Progenitor cell of endocrine pancreas (in vitro differentiated cells): ENCODE data around the gene SNCAIP. TPM values are rescaled to one million over a fixed set of nuclear protein-coding genes. Genes with fewer than 3 reads are reported as not detected.

Source experiments
- DNase-seq: peaks from one replicate; pipeline ENCODE4 v3.0.0; 2021; ENCODE audit warnings: low spot score; ENCODE audit not compliant: unreplicated experiment
- H3K27ac Mint-ChIP-seq: 2 replicates; pipeline ENCODE4 v1.8.0; 2021; ENCODE audit warnings: mild to moderate bottlenecking, moderate library complexity, mixed read lengths
- H3K27me3 Mint-ChIP-seq: 2 replicates; pipeline ENCODE4 v1.8.0; 2021; ENCODE audit warnings: mixed read lengths
- H3K36me3 Mint-ChIP-seq: 2 replicates; pipeline ENCODE4 v1.8.0; 2022; ENCODE audit warnings: mixed read lengths; ENCODE audit not compliant: insufficient read depth
- H3K4me1 Mint-ChIP-seq: 2 replicates; pipeline ENCODE4 v1.8.0; 2021; ENCODE audit warnings: low read depth, mixed read lengths
- H3K4me3 Mint-ChIP-seq: 2 replicates; pipeline ENCODE4 v1.8.0; 2021; ENCODE audit warnings: low read depth, mild to moderate bottlenecking, moderate library complexity, mixed read lengths
- H3K9me3 Mint-ChIP-seq: 2 replicates; pipeline ENCODE4 v1.8.0; 2021; ENCODE audit warnings: low read depth, mixed read lengths
- CTCF ChIP-seq: fragments of 200-600 bp; sonication (generic); IDR thresholded peaks from one replicate; pipeline ENCODE4 v1.5.0; 2021; ENCODE audit warnings: antibody characterized with exemption, mild to moderate bottlenecking; ENCODE audit not compliant: unreplicated experiment
- total RNA-seq: library from RNA; stranded (reverse); gene quantifications from 2 replicates; pipeline ENCODE4 v1.2.1, GENCODE V29; 2021

SNCAIP gene
- total RNA-seq, 1 donor from 2014 or later: 13.7 TPM

GRCh38 chr5:122367456-122367855, 55.4 kb downstream of the SNCAIP start:
- Mint-ChIP-seq H3K4me3 (no peak overlapping the region), H3K27ac (no peak overlapping the region), H3K27me3 (no peaks in the 10 kb centered on the region), H3K9me3 (peaks cover 2% of the 10 kb centered on the region), H3K36me3 (peaks cover 1% of the 10 kb centered on the region), H3K4me1 (peaks cover 6% of the 10 kb centered on the region)
- TF ChIP-seq CTCF: no peak
- DNase-seq: no peak

- Mint-ChIP-seq H3K4me3 (no peak overlapping the region), H3K9me3 (no peaks in the 10 kb centered on the region), H3K4me1 (peaks cover 7% of the 10 kb centered on the region), H3K27ac (no peak overlapping the region), H3K27me3 (no peaks in the 10 kb centered on the region), H3K36me3 (peaks cover 1% of the 10 kb centered on the region)
- TF ChIP-seq CTCF: no peak
- no peak for DNase-seq
These were observed 56.6 kb downstream of the SNCAIP start for GRCh38 chr5:122368510-122369251.

GRCh38 chr5:122369253-122369815, 57.3 kb downstream of the SNCAIP start:
- H3K4me1 Mint-ChIP-seq: peaks cover 7% of the 10 kb centered on the region

GRCh38 chr5:122371511-122372151, 59.6 kb downstream of the SNCAIP start:
- Mint-ChIP-seq H3K9me3 (no peaks in the 10 kb centered on the region), H3K4me3 (no peak overlapping the region), H3K27me3 (no peaks in the 10 kb centered on the region), H3K36me3 (no peaks in the 10 kb centered on the region), H3K27ac (no peak overlapping the region), H3K4me1 (peaks cover 7% of the 10 kb centered on the region)
- DNase-seq: no peak
- TF ChIP-seq CTCF: no peak

More at GRCh38 chr5:122369253-122369815, 57.3 kb downstream of the SNCAIP start:
- Mint-ChIP-seq H3K4me3 (no peak overlapping the region), H3K27me3 (no peaks in the 10 kb centered on the region), H3K27ac (no peak overlapping the region), H3K9me3 (no peaks in the 10 kb centered on the region), H3K36me3 (peaks cover 1% of the 10 kb centered on the region)
- TF ChIP-seq CTCF: no peak
- DNase-seq: no peak

GRCh38 chr5:122374110-122374509, 62.1 kb downstream of the SNCAIP start:
- H3K36me3 Mint-ChIP-seq: no peaks in the 10 kb centered on the region
- peaks cover 7% of the 10 kb centered on the region for H3K4me1 Mint-ChIP-seq
- DNase-seq: no peak
- peaks cover 3% of the 10 kb centered on the region for H3K9me3 Mint-ChIP-seq
- no peak for TF ChIP-seq CTCF
- H3K27ac Mint-ChIP-seq: no peak overlapping the region
- no peak overlapping the region for H3K4me3 Mint-ChIP-seq
- H3K27me3 Mint-ChIP-seq: no peaks in the 10 kb centered on the region
